ENCODE data around the gene C12orf50.
"Not testable (repeated sequence)": the region's sequence is repeated elsewhere in the genome, so short reads cannot be mapped to it uniquely, and the experiment has no call there.

The C12orf50 gene

DNA sequence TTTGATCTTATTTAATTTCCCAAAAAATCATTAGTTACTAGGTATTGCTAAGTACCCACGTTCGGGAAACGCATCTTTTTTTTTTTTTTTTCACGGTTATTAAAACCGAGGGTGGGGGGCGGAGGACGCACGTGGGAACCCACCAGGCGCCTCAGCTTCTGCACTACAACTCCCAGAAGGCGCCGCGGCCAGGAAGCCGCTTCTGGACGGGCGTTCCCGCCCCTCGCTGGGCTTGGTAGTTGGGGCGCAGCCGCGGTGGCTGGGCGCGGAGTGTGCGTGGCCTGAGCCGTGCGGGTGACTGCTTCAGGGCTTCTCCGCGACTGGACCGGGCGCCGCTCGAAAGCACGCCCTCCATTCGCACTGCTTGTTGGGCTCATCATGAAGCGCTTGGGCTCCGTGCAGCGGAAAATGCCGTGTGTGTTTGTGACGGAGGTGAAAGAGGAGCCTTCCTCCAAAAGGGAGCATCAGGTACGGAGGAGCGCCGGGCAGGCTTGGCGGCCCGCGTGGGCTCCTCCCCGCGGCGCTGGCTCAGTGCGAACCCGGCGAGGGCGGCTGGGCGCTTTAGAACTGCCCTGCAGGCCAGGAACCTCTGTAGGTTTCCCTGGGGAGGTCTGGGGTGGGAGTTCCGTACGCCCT lies 6.2 kb upstream of the C12orf50 start:
- TF ChIP-seq, protein P1, sequence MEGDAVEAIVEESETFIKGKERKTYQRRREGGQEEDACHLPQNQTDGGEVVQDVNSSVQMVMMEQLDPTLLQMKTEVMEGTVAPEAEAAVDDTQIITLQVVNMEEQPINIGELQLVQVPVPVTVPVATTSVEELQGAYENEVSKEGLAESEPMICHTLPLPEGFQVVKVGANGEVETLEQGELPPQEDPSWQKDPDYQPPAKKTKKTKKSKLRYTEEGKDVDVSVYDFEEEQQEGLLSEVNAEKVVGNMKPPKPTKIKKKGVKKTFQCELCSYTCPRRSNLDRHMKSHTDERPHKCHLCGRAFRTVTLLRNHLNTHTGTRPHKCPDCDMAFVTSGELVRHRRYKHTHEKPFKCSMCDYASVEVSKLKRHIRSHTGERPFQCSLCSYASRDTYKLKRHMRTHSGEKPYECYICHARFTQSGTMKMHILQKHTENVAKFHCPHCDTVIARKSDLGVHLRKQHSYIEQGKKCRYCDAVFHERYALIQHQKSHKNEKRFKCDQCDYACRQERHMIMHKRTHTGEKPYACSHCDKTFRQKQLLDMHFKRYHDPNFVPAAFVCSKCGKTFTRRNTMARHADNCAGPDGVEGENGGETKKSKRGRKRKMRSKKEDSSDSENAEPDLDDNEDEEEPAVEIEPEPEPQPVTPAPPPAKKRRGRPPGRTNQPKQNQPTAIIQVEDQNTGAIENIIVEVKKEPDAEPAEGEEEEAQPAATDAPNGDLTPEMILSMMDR (IDR thresholded peaks at IDR 0.05; ENCODE audit: extremely low read depth, insufficient read depth, missing control alignments) = no peak
- DNase-seq (ENCODE audit: low spot score) = peak; percentile 86
- in situ Hi-C loops (cut with MboI; ENCODE audit: low pct_unique_long_range_greater_than_20kb, low sequenced_read_pairs, unreplicated experiment) = no loop called here

DNA sequence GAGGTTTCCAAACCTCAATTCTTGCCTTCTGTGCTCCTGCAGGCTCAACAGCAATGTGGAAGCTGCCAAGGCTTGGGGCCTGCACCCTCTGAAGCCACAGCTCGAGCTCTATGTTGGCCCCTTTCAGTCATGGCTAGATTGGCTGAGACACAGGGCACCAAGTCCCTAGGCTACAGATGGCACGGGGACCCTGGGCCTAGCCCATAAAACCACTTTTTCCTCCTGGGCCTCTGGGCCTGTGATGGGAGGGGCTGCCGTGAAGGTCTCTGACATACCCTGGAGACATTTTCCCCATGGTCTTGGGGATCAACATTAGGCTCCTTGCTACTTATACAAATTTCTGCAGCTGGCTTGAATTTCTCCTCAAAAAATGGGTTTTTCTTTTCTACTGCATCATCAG lies 2.0 kb upstream of the C12orf50 start:
- DNase-seq (ENCODE audit: low spot score); in situ Hi-C loops (cut with MboI; ENCODE audit: low pct_unique_long_range_greater_than_20kb, low sequenced_read_pairs, unreplicated experiment): not testable (repeated sequence)

DNA sequence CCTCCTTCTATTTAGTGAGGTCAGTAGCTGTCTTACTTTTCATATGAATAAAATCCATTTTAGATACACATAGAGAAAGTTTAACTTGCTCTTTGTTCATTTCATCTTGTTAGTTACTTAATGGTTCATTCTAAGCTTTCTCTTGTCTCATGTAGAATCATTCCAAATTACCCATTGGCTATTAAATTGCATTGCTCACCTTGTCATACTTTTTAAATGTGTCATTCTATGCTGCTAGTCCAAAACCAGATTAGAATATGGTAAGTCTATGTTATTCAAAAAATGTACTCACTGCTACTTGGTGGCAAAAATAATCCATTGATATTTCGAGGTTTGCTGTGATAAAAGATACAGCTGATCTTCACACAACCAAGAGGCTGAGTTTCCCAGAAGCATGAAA lies 3.0 kb downstream of the C12orf50 start:
- in situ Hi-C loops (cut with MboI; ENCODE audit: low pct_unique_long_range_greater_than_20kb, low sequenced_read_pairs, unreplicated experiment) = no loop called here
- DNase-seq (ENCODE audit: low spot score) = no peak
- TF ChIP-seq, protein P1 (IDR thresholded peaks at IDR 0.05; ENCODE audit: extremely low read depth, insufficient read depth, missing control alignments) = no peak

DNA sequence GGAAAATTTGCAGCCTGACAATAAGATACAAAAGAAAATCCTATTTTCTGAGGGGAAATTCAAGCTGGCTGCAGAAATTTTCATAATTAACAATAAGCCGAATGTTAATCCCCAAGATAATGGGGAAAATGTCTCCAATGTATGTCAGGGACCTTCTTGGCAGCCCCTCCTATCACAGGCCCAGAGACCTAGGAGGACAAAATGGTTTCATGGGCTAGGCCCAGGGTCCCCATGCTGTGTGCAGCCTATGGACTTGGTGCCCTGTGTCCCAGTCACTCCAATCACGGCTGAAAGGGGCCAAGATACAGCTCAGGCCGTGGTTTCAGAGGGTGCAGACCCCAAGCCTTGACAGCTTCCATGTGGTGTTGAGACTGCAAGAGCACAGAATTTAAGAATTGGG lies 11.2 kb downstream of the C12orf50 start:
- in situ Hi-C loops (cut with MboI; ENCODE audit: low pct_unique_long_range_greater_than_20kb, low sequenced_read_pairs, unreplicated experiment) = no loop called here
- TF ChIP-seq, protein P1 (IDR thresholded peaks at IDR 0.05; ENCODE audit: extremely low read depth, insufficient read depth, missing control alignments) = no peak
- DNase-seq (ENCODE audit: low spot score) = no peak

DNA sequence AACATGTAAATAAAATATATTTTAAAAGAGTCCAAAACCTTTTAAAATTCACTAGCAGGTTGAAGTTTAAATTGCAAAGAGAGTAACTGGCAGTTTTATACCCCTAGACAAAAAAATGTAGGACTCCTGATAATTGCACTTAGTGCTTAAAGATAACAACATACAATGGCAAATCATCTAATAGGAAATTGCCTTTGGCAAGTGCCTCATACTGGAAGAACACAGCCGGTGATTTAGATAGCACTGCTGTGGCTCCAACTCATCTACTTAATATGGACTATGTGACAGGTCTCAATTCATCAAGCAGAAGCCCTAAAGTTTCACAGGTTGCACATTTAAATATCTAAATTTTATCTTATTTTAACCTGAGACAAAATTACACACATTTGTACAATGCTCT lies 13.4 kb downstream of the C12orf50 start:
- TF ChIP-seq, protein P1 (IDR thresholded peaks at IDR 0.05; ENCODE audit: extremely low read depth, insufficient read depth, missing control alignments) = no peak
- in situ Hi-C loops (cut with MboI; ENCODE audit: low pct_unique_long_range_greater_than_20kb, low sequenced_read_pairs, unreplicated experiment) = no loop called here
- DNase-seq (ENCODE audit: low spot score) = no peak

DNA sequence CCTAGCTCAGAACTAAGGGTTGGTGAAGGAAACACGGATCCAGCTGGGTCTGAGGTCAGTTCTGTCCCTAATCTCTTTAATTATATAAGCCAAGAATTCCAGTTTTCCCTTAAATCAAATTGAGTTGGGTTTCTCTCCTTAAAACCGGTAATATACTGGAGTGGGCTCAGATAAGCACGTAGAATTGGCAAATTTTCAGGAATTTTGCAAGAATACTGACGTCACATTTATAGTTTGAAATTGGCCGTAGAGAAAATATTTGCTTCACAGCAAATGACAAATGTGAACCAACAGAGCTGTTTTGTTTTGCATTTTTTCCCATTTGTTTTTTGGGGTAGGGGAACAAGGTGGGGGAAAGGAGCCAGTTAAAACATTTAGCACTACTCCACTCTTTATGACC lies 17.4 kb downstream of the C12orf50 start:
- no peak for DNase-seq (ENCODE audit: low spot score)
- TF ChIP-seq, protein P1 (IDR thresholded peaks at IDR 0.05; ENCODE audit: extremely low read depth, insufficient read depth, missing control alignments) = no peak
- in situ Hi-C loops (cut with MboI; ENCODE audit: low pct_unique_long_range_greater_than_20kb, low sequenced_read_pairs, unreplicated experiment) = no loop called here

DNA sequence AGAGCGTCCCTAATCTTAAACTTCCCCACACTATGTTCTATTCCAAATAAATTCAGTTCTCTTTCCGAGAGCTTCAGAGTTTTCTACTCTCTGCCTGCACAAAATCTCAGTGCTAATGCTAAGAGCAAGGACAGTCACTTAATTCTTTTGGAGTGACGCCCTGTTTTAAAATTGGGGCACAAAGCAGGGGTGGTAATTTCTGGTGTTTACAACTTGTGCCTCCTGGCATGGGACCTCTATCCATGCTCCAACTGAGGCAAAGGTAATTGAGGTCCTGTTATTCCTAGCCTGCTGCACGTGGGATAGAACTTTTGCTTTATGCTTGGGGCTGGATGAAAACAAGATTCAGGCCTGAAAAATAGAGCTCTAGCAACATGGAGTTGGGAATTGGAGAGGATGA lies 22.9 kb downstream of the C12orf50 start:
- DNase-seq (ENCODE audit: low spot score) = no peak
- in situ Hi-C loops (cut with MboI; ENCODE audit: low pct_unique_long_range_greater_than_20kb, low sequenced_read_pairs, unreplicated experiment) = no loop called here
- TF ChIP-seq, protein P1 (IDR thresholded peaks at IDR 0.05; ENCODE audit: extremely low read depth, insufficient read depth, missing control alignments) = no peak
